DMS153 (cell line): ENCODE results near the gene CTU2.
A peak's percentile ranks its signal among the peaks of the same experiment; 100 is the strongest.

Experiments used
- DNase-seq: peaks from one replicate; lab custom pipeline; 2025; lab: John Stamatoyannopoulos, UW

Gene CTU2

DNA sequence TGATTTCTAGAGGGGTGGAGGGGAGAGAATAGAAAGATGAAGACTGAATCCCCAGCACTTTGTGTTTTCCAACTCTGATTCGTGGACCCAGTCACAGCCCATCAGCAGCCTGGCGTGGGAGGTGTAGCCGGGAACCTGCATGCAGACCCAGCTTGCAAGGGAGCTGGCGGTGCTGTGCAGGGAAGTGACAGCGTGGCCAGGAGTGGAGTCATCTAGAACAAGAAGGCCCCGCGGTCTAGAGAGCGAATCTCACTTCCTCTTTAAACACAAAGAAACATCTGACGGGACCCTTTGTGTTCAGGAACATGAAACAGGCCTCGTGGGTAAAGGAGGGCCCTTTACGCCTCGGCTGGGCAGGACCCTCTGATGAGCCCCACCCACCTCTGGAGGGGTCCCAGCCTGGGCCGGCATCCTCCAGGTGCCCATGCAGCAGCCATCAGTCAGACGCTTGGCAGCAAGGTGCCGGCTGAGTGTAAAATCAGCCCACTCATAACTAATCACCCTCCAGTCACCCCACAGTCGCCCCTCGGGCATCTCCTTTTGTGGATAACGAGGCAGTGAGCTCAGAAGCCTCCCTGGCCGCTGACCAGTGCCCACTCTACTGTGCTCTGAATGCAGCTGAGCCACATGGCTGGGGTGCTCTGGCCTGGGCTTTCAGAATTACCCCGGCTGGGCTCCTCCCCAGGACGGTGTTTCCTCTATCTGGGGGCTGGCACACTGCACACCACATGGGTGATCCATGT, 24.4 kb upstream of the CTU2 start:
- no peak for DNase-seq

DNA sequence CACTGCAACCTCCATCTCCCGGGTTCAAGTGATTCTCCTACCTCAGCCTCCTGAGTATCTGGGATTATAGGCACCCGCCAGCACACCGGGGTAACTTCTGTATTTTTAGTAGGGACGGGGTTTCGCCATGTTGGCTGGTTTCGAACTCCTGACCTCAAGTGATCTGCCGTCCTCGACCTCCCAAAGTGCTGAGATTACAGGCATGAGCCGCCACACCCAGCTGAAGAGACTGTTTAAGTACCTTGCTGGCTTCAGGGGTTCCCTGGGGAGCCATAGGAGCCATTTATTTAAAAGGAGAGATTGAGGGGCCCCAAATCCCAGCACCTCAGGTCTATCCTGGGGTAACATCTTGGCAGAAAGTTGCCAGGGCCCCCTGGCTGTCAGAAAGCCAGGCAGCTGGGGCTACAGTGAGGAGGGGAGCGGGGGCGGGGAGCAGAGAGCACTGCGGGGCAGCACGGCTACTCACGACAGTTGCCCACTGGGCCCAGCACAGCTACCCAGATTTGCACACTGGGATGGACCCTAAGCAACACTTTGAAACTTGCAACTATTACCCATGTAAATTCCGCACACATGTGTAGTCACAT, 21.6 kb upstream of the CTU2 start:
- DNase-seq, result no peak

DNA sequence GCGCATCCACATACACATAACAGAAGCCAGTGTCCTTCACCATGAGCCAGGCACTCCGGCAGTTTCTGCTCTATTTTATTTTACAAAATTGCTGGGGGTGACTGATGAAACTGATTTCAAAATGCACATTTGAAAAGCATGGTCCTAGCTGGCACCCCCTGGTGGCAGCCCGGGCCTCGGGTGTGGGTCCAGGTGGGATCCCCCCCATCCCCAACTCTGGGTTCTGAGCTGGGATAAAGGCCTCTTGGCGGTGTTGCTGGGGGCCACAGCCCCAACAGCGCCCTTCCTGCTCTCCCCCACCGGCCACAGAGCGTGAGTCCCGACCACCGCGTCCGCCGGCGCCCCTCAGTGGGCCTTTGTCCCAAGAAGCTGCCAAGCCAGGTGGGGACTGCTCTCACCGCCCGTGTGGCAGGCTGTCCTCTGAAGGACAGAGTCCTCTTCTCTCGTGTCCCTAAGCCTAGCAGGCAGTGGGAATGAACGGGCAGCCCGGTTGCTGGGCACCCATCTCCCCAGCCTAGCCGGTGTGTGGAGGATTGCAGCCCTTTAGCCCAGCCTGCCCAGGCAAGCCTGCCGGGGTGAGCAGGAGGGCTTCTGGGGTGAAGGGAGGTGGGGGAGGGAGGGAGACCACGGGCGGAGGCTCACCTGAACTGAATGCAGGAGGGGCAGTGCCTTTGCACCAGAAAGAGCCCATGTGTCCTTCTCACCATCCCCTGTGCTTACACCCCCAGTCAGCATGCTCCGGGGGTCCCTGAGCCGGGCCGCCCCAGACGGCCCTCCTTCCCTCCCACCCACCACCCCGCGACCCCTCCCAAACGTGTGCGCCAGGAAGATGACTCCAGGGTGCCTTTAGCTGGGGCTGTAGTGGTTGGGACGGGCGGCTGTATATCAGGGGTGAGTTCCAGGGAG, 20.9 kb upstream of the CTU2 start:
- no peak for DNase-seq

DNA sequence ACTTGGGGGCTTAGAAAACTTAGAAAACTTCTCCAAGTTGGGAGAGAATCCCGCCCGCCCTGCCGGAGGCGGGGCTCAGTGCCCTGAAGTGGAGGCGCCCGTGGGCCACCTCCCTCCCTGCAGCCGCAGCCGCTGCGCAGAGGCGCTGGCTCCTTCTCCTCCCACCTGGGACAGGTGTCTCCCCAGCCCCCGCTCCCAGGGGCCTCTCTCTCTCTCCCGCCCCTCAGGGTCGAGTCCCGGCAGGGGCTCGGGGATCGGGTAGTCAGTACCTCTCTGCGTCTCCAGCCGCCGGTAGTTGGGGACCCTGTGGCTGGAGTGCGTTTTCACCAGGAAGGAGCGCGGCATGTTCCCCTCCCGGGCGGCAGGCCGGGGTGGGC, 20.3 kb upstream of the CTU2 start:
- peak; percentile 49 for DNase-seq

DNA sequence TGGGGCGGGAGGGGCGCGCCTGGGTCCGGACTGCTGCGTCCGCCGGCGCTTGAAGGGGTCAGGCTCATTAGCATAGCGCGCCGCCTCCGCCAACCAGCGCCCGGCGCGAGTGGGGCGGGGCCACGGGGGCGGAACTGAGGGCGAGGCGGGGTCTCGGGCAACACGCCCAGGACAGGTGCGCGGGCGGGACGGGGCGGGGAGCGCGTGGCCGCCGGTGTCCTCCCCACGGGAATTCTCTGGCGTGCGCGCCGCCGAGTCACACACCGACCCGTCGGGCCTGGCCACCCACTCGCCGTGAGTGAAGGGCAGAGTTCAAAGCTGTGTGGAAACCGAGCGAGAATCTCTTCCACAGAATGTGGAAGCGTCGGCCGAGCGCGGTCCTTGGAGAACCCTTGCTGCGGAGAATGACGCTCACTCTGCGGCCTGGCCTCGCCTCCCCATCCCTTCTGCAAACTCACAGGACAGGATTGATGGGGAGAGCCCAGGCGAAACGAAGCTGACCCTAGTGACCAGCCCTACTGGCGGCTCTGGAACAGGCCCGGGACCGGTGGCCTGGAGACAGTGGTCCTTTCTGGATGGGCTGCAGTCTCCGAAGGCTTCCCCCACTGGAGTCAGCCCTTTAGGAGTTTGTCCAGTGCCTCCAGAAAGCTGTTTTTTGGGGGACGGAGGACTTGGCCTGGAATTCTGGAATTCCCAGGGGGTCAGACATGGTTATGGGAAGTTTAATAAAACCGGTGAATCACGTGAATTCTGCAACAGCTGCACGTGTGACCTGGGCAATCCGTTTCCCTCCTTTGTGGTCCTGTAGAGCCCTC, 19.7 kb upstream of the CTU2 start, which contains the start of gene SNAI3:
TSS of gene SNAI3 (minus strand) at position 69 of the 815 bp plus-strand sequence. CDS start 101 bp downstream, outside the sequence.
- DNase-seq, result peak; percentile 63

DNA sequence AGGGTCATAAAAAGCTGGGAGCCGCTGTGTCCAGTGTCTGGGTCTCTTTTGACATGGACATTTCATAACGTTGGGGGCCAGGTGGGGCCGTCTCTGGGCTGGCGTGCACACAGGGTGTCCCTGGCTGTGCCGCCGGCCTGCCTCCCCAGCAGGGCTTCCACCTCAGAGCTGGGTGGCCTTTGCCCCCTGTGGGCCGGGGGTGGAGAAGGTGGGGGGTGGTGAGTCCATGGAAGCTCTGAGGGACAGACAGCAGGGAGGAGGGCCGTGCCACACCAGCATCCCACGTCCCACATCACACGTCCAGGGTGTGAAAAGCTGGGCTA, 19.1 kb upstream of the CTU2 start:
- no peak for DNase-seq

DNA sequence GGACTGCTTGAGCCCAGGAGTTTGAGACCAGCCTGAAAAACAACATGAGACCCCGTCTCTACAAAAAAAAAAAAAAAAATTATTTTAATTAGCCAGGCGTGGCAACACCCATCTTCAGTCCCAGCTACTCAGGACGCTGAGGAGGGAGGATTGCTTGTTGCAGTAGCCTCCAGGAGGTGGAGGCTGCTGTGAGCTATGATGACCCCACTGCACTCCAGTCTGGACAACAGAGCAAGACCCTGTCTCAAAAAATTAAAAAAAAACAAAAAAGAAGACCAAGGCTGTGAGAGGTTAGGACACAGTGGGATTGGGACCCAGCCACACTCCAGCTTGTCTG, 18.7 kb upstream of the CTU2 start:
- DNase-seq, result no peak

DNA sequence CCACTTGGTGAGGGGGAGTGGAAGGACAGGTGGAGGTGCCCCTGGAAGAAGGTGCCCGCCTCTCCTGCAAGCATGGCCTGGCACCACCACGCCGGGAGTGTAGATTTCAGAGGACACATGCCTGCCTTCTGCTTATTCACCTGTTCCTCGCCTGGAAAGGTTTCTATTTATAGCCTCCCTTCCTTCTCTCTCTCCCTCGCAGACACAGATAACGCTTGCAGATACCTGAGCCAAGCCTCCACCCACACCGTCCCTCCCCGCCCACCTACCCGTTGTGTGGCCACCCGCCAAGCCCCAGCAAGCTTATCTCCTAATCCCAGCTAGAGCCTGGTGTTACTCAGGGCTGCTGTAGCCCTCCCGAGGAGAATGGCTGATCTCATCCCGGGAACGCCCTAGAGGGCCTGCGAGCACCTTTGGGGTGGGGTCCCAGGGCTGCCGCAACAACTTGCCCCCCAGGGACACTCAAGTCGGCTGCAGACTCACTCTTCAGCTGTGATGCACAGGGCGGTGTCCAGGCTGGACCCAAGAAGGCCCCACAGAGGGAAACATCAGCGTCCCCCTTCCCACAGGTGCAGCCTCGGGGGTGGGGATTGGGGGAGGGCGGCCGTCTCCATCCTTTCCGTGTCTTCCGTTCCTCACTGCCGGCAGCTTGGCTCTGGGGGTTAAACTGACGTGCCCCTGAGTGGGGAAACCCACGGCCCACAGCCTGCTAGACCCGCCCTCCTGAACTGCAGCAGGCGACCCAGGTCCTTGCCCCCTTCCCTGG, 18.1 kb upstream of the CTU2 start:
- DNase-seq, result peak; percentile 70

DNA sequence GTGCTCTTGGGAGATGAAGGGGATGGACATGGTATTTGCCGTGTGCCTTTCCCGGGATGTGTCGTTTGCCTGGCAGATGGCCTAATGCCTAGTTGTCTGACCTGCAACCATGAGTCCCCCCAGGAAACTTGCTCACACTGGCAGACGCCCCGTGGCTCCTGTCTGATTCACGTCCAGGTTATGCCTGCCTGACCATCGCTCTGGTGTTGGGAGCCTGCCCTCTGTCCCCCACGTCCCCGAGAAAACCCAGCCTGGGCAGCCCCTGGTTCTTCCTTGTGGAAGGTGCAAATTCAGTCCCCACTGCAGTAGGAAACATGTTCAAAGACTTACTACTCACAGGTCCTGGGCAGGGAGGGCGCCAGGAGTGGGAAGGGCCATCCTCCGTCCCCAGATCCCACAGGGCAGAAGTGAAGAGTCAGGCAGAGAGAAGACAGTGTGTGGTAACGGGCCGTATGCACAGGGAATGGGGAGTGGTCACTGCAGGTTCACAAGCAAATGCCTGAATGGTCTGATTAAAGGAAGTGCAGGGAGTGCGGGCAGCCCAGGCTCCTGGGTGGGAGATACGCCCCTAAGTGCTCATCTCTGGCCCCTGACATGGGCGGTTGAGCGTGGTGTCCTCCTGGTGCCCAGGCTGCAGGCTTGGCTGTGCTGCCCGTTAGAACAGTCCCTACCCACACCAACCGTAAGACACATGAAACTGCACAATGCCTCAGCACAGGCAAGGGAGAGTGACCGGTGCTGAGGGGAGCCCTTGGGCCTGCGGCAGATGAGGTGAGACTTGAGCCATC, 15.8 kb upstream of the CTU2 start:
- DNase-seq, result no peak

DNA sequence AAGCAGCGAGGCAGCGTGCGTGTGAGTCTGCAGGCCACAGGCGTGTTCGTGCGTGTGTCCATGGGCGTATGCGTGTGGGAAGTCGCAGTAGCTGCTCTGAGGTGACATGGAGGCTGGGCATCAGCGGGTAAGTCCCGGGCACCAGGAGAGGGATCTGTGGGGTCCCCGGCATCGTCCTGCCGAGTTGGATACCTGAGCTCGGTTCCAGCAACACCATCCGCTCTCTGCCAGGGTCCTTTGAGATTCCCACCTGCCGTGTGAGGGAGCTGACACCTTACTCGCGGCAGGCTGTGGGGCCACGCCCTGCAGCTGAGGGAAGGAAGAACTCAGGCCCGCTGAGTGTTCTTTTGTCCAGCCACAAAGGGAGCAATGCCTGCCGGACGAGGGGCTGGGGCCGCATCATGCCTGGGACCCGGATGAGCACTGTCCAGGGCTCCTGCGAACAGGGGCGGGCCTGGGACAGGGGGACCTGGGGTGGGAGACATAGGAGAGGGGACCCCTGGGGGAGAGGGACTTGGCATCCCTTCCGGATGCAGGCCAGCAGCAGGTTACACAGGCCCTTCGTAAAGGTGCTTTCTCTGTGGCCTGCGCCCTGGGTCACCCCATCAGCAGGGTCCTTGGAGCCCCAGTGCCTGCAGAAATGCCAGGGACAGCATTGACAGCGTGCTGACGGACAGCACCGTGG, 15.0 kb upstream of the CTU2 start:
- no peak for DNase-seq

DNA sequence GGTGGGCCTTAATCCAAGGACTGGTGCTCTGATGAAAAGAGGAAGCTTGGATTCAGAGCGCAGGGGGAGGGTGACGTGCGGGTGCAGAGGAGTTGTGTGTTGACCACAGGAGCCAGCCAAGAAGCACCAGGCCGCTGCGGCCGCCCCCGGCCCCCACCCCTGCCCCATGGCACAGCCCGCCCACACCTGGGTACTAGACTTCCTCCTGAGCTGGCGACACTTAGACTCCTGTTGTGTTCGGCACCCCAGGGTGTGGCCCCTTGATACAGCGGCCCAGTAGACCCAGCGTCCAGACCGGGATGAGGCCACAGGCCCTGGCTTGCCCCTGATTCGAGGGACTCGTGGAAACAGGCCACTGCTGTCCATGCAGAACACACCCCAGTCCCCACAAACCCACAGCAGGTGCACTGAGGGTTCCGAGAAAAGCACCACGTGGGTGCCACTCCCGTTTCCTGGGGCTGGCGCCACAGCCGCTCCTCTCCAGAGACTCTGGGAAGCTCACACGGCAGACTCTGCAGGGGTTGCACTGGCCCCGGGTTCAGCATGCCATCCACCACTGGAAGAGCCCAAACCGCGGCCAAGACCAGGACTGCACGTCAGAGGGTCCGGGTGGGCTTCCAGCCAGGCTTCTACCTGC, 14.3 kb upstream of the CTU2 start:
- no peak for DNase-seq

DNA sequence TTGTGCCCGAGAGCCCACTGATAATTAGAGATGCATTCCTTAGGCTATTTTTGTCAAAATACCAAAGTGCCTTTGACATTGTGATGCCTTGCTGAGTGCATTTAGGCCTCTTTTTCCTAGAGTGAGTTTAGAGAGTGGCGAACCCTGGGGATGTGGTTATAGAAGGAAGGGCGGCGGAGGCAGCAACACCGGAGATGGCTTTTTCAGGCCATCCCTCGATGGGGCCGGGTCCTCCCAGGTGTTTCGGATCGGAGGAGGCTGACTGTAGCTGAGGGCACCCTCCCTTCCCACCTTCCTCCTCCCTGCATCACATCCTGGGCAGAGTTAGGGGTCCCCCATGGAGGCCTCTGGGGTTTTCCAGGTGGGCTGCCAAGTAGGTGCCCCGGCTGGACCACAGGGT, 13.4 kb upstream of the CTU2 start:
- DNase-seq, result no peak

DNA sequence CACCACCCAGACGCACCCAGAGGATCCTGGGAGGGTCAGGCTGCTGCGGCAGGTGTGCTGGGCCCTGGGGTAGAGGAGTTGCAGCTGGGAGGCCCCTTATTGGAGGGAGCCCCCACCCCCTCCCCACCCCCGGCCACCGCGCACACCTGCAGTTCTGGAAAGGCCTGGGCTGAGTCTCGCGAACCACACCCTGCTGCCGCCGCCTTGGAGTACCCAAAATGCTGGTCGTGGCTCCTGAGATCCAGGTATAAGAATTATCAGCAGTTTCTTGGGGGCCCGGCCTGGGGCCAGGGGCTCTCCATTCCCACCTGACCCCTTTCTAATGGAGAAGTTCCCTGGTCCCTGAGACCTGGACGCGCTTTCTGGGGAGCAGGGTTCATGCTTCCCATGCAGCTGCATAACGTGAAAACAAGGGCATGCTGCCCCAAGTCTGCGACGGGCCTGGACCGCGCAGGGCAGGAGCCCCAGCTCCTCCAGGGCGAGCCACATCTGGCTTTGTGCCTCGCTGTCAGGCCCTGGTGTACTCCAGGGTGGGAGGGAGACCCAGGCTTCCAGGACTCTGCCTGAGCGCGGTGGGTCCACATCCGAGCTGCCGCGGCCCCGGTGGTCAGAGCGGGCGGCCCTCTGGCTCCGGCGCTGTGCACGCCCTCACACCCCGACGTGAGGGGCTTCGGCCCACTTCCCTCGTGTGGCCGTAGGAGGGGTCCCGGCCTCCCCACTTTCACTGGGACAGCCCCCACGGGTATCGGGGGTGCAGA, 12.7 kb upstream of the CTU2 start:
- no peak for DNase-seq

DNA sequence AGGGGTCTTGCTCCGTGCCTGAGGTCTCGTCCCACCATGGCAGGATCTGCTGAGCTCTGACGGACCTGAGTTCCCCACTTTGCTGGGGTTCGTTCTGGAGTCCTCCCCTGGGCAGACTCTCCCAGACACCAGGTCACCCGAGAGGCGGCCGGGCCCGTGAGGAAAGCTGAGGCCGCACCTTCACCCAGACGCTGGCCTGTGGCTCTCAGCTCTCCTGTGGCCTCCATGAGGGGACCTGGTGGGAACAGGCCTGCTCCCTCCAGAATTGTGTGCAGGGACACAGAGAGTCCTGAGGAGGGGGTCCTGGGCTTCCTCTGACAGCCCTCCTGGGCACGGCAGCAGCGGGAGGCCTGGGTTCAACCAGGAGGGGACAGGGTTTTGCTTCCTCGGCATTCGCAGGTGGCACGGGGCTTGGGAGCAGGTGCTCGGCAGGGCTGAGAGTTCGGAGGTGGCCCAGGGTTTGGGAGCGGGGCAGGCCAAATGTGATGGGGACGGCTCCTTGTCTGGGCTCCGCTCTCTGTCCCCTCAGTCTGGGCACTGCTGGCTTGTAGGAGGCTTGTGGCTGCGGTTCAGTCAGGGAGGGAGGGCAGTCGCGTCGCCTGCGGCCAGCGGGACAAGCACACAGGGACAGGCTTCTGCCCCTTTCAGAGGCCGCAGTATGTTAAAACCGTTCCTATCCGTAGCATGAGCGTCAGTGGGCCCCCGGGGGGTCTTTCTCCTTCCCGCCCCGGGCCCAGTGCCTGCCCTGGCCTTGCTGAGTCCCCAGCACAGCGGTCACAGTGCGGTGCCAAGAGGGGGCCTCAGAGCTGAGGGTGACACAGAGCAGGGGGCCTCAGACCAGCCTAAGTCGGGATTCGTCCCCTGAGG, 11.8 kb upstream of the CTU2 start:
- DNase-seq, result no peak

DNA sequence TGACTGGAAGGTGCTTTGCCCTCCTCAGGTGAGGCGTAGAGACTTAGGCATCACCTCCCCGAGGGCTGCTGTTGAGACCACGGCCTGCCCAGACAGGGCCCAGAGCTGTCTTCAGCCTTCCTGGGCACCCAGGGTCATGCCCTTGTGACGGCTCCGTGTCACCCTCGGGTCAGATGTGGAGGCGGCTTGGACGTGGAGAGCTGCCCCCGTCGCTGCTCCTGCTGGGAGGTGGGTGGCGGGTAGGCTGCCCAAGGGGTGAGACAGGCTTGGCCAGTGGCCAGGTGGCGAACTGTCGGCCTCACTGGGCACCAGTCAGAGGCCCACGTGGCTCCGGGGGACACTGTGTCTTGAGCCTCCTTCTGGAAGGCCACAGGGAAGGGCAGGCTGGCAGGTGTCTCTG, 11.1 kb upstream of the CTU2 start:
- no peak for DNase-seq

DNA sequence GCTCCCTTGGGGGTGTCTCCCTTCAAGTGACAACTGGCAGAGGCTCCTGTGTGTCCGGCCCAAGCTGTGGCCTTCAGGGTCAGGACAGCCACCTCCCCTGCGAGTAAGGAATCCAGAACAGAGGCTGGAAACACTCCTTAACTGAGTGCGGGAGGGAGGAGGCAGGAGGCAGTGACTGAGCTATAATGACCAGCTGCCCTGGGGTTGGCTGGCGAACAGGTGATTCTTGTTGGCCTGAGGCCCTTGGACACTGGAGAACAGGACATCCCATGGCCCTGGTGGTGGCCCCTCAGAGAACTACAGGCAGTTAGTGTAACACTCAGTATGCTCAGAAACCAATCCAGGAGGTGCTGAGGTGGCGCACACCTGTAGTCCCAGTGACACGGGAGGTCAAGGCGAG, 10.6 kb upstream of the CTU2 start:
- no peak for DNase-seq

DNA sequence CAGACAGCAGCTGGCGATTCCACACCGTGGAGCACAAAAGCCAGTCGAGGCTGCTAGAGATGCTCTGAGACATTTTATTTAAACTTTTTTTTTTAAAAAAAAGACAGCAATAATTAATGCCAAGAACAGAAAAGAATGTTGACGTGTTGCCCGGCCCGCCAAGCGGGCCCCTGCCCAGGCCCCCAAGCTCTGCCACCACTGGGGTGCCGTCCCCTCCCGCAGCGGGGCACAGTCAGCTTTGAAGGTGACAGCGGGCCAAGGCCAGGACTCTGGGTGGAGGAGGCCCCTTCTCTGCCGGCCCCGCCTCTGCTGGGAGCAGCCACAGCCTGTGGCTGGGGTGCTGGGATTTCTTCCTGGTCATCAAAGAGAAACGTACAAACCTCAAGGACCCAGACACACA, 9.9 kb upstream of the CTU2 start:
- no peak for DNase-seq
